ENCODE measurements around the gene ZNF184. TPM values are rescaled to one million over a fixed set of nuclear protein-coding genes. Genes with fewer than 3 reads are reported as not detected.

The ZNF184 gene
- total RNA-seq, 2 experiments from 2014 or later = 12.4 to 12.9 TPM

- H3K36me3 Mint-ChIP-seq = peaks cover 1% of the 10 kb centered on the region
These were observed 29.9 kb upstream of the ZNF184 start for GRCh38 chr6:27502508-27503435.

GRCh38 chr6:27501187-27501586 is 28.3 kb upstream of the ZNF184 start:
- Mint-ChIP-seq H3K4me1 (peaks cover 28% of the 10 kb centered on the region), H3K27ac (no peak overlapping the region), H3K9me3 (ENCODE audit: low read depth) (no peaks in the 10 kb centered on the region), H3K27me3 (peaks cover 51% of the 10 kb centered on the region), H3K4me3 (no peak overlapping the region), H3K36me3 (peaks cover 4% of the 10 kb centered on the region)
- ATAC-seq (no peak), DNase-seq (no peak)
- CTCF ChIA-PET = interaction anchor here (1.0 kb wide), 1 partner anchor 189 kb away, joined by 4 read pairs; no protein-coding TSS in a partner anchor

More at GRCh38 chr6:27502508-27503435, 29.9 kb upstream of the ZNF184 start:
- Mint-ChIP-seq H3K4me3 (peak overlapping the region; percentile 80), H3K27me3 (peaks cover 52% of the 10 kb centered on the region), H3K9me3 (ENCODE audit: low read depth) (no peaks in the 10 kb centered on the region), H3K27ac (peak overlapping the region; percentile 71), H3K4me1 (peaks cover 25% of the 10 kb centered on the region)
- peak; percentile 79 for DNase-seq
- CTCF ChIA-PET = interaction anchor here (0.5 to 1.7 kb wide), 4 partner anchors 16 to 250 kb away, joined by 3 to 10 read pairs (median 4); no protein-coding TSS in a partner anchor
- peak; percentile 79 for ATAC-seq

- CTCF ChIA-PET = interaction anchor here (0.7 to 1.2 kb wide), 2 partner anchors 18 to 188 kb away, joined by 3 to 5 read pairs; no protein-coding TSS in a partner anchor
- no peaks in the 10 kb centered on the region for H3K9me3 Mint-ChIP-seq (ENCODE audit: low read depth)
- ATAC-seq (no peak), DNase-seq (no peak)
- H3K4me1 Mint-ChIP-seq = peaks cover 34% of the 10 kb centered on the region
- H3K27ac Mint-ChIP-seq = no peak overlapping the region
- peaks cover 4% of the 10 kb centered on the region for H3K36me3 Mint-ChIP-seq
- H3K4me3 Mint-ChIP-seq = no peak overlapping the region
- peaks cover 54% of the 10 kb centered on the region for H3K27me3 Mint-ChIP-seq
These were observed 27.3 kb upstream of the ZNF184 start for GRCh38 chr6:27500177-27500576.

GRCh38 chr6:27495386-27496135 is 22.7 kb upstream of the ZNF184 start:
- Mint-ChIP-seq H3K36me3 (peaks cover 4% of the 10 kb centered on the region), H3K27ac (peak overlapping the region; percentile 54), H3K4me3 (peak overlapping the region; percentile 81), H3K9me3 (ENCODE audit: low read depth) (no peaks in the 10 kb centered on the region), H3K4me1 (peaks cover 21% of the 10 kb centered on the region), H3K27me3 (peaks cover 55% of the 10 kb centered on the region)
- peak; percentile 82 for DNase-seq
- ATAC-seq = peak; percentile 72
- CTCF ChIA-PET = interaction anchor here (1.2 to 2.0 kb wide), 2 partner anchors 10 to 16 kb away, joined by 5 to 8 read pairs; no protein-coding TSS in a partner anchor

GRCh38 chr6:27494987-27495385 is 22.1 kb upstream of the ZNF184 start:
- Mint-ChIP-seq H3K9me3 (ENCODE audit: low read depth) (no peaks in the 10 kb centered on the region), H3K4me3 (peak overlapping the region; percentile 81), H3K4me1 (peaks cover 19% of the 10 kb centered on the region), H3K36me3 (peaks cover 3% of the 10 kb centered on the region), H3K27ac (no peak overlapping the region), H3K27me3 (peaks cover 50% of the 10 kb centered on the region)
- CTCF ChIA-PET = interaction anchor here (1.2 kb wide), 1 partner anchor 11 kb away, joined by 5 read pairs; no protein-coding TSS in a partner anchor
- no peak for ATAC-seq
- no peak for DNase-seq

- no peak for ATAC-seq
- Mint-ChIP-seq H3K4me3 (no peak overlapping the region), H3K27ac (no peak overlapping the region), H3K27me3 (peaks cover 44% of the 10 kb centered on the region), H3K9me3 (ENCODE audit: low read depth) (no peaks in the 10 kb centered on the region), H3K36me3 (peaks cover 3% of the 10 kb centered on the region), H3K4me1 (peaks cover 19% of the 10 kb centered on the region)
- CTCF ChIA-PET = no interaction called here
- DNase-seq = no peak
These were observed 21.2 kb upstream of the ZNF184 start for GRCh38 chr6:27494103-27494502.

- Mint-ChIP-seq H3K36me3 (peaks cover 3% of the 10 kb centered on the region), H3K27me3 (peaks cover 33% of the 10 kb centered on the region), H3K27ac (no peak overlapping the region), H3K4me3 (no peak overlapping the region), H3K9me3 (ENCODE audit: low read depth) (no peaks in the 10 kb centered on the region), H3K4me1 (peaks cover 19% of the 10 kb centered on the region)
- ATAC-seq = no peak
- DNase-seq = no peak
- CTCF ChIA-PET = no interaction called here
These were observed 19.8 kb upstream of the ZNF184 start for GRCh38 chr6:27492631-27493190.

- H3K9me3 Mint-ChIP-seq (ENCODE audit: low read depth) = no peaks in the 10 kb centered on the region
- peaks cover 1% of the 10 kb centered on the region for H3K36me3 Mint-ChIP-seq
- no peak overlapping the region for H3K27ac Mint-ChIP-seq
- CTCF ChIA-PET = interaction anchor here (1.1 to 1.9 kb wide), 6 partner anchors 17 to 416 kb away, joined by 3 to 8 read pairs (median 4); no protein-coding TSS in a partner anchor
- no peak overlapping the region for H3K4me3 Mint-ChIP-seq
- peak; percentile 88 for DNase-seq
- peak; percentile 67 for ATAC-seq
- no peaks in the 10 kb centered on the region for H3K27me3 Mint-ChIP-seq
- peaks cover 8% of the 10 kb centered on the region for H3K4me1 Mint-ChIP-seq
These were observed 6.6 kb upstream of the ZNF184 start for GRCh38 chr6:27479319-27480182.

- peak; percentile 81 for ATAC-seq
- CTCF ChIA-PET = interaction anchor here (1.1 to 1.9 kb wide), 6 partner anchors 18 to 417 kb away, joined by 3 to 8 read pairs (median 4); no protein-coding TSS in a partner anchor
- Mint-ChIP-seq H3K4me3 (no peak overlapping the region), H3K27me3 (no peaks in the 10 kb centered on the region), H3K27ac (no peak overlapping the region), H3K9me3 (ENCODE audit: low read depth) (no peaks in the 10 kb centered on the region), H3K4me1 (peaks cover 14% of the 10 kb centered on the region), H3K36me3 (peaks cover 1% of the 10 kb centered on the region)
- peak; percentile 94 for DNase-seq
These were observed 5.9 kb upstream of the ZNF184 start for GRCh38 chr6:27478706-27479318.

- H3K4me3 Mint-ChIP-seq = no peak overlapping the region
- H3K9me3 Mint-ChIP-seq (ENCODE audit: low read depth) = no peaks in the 10 kb centered on the region
- H3K36me3 Mint-ChIP-seq = peaks cover 1% of the 10 kb centered on the region
- H3K27me3 Mint-ChIP-seq = no peaks in the 10 kb centered on the region
- no peak overlapping the region for H3K27ac Mint-ChIP-seq
- CTCF ChIA-PET = interaction anchor here (1.2 kb wide), 1 partner anchor 418 kb away, joined by 3 read pairs; no protein-coding TSS in a partner anchor
- peaks cover 14% of the 10 kb centered on the region for H3K4me1 Mint-ChIP-seq
- ATAC-seq (peak; percentile 34), DNase-seq (no peak)
These were observed 5.3 kb upstream of the ZNF184 start for GRCh38 chr6:27478141-27478705.

GRCh38 chr6:27477318-27478013 is 4.6 kb upstream of the ZNF184 start:
- Mint-ChIP-seq H3K36me3 (peaks cover 1% of the 10 kb centered on the region), H3K4me3 (no peak overlapping the region), H3K27me3 (no peaks in the 10 kb centered on the region), H3K9me3 (ENCODE audit: low read depth) (no peaks in the 10 kb centered on the region), H3K27ac (no peak overlapping the region), H3K4me1 (peaks cover 14% of the 10 kb centered on the region)
- CTCF ChIA-PET = interaction anchor here (1.3 kb wide), 1 partner anchor 300 kb away, joined by 4 read pairs; no protein-coding TSS in a partner anchor
- no peak for DNase-seq
- ATAC-seq = no peak

All from activated CD8-positive, alpha-beta memory T cell treated with anti-CD3 and anti-CD28 coated beads, Interleukin-2, amount 10 ng/mL, durations not matched to agents 7 days and 5 days (primary cell).